Stromal cell of bone marrow (primary cell): Measurements from ENCODE around the gene EPHB2.
"Not testable (repeated sequence)": the region's sequence is repeated elsewhere in the genome, so short reads cannot be mapped to it uniquely, and the experiment has no call there.

ENCODE experiments used
- DNase-seq: peaks from one replicate; pipeline ENCODE4 v3.0.0-alpha.2; 2012; ENCODE audit warnings: low read depth

Gene EPHB2

GRCh38 chr1:22819361-22819760 is 108.7 kb downstream of the EPHB2 start:
- DNase-seq, result no peak

- DNase-seq, result no peak
Observed at GRCh38 chr1:22821027-22821426, 110.4 kb downstream of the EPHB2 start.

- no peak for DNase-seq
Observed at GRCh38 chr1:22822371-22822770, 111.7 kb downstream of the EPHB2 start.

GRCh38 chr1:22824466-22824865 is 113.8 kb downstream of the EPHB2 start:
- DNase-seq, result no peak

- DNase-seq, result no peak
Observed at GRCh38 chr1:22824975-22825374, 114.3 kb downstream of the EPHB2 start.

- DNase-seq, result no peak
Observed at GRCh38 chr1:22825486-22826189, 115.0 kb downstream of the EPHB2 start.

- DNase-seq, result no peak
Observed at GRCh38 chr1:22826604-22827580, 116.3 kb downstream of the EPHB2 start.

- DNase-seq, result no peak
Observed at GRCh38 chr1:22827666-22828483, 117.2 kb downstream of the EPHB2 start.

GRCh38 chr1:22828484-22829308 is 118.1 kb downstream of the EPHB2 start:
- no peak for DNase-seq

- DNase-seq, result no peak
Observed at GRCh38 chr1:22829309-22829989, 118.8 kb downstream of the EPHB2 start.

- DNase-seq, result no peak
Observed at GRCh38 chr1:22830041-22830566, 119.5 kb downstream of the EPHB2 start.

- no peak for DNase-seq
Observed at GRCh38 chr1:22830757-22831340, 120.2 kb downstream of the EPHB2 start.

- peak; percentile 84 for DNase-seq
Observed at GRCh38 chr1:22831729-22832413, 121.2 kb downstream of the EPHB2 start.

GRCh38 chr1:22832414-22832786 is 121.8 kb downstream of the EPHB2 start:
- no peak for DNase-seq

GRCh38 chr1:22833699-22834098 is 123.1 kb downstream of the EPHB2 start:
- DNase-seq, result no peak

GRCh38 chr1:22834420-22834819 is 123.8 kb downstream of the EPHB2 start:
- not testable (repeated sequence) for DNase-seq

- DNase-seq, result no peak
Observed at GRCh38 chr1:22835636-22836319, 125.1 kb downstream of the EPHB2 start.

- no peak for DNase-seq
Observed at GRCh38 chr1:22836850-22837249, 126.2 kb downstream of the EPHB2 start.

GRCh38 chr1:22837332-22837731 is 126.7 kb downstream of the EPHB2 start:
- DNase-seq, result no peak
